Measurements from ENCODE around the gene GLUD1. TPM values are rescaled to one million over a fixed set of nuclear protein-coding genes. Genes with fewer than 3 reads are reported as not detected.
"Not testable (repeated sequence)": the region's sequence is repeated elsewhere in the genome, so short reads cannot be mapped to it uniquely, and the experiment has no call there.

Gene GLUD1
- polyA plus RNA-seq, 2 of the 4 experiments (the other 2 are of a cell fraction), result 74.4 to 117 TPM

DNA sequence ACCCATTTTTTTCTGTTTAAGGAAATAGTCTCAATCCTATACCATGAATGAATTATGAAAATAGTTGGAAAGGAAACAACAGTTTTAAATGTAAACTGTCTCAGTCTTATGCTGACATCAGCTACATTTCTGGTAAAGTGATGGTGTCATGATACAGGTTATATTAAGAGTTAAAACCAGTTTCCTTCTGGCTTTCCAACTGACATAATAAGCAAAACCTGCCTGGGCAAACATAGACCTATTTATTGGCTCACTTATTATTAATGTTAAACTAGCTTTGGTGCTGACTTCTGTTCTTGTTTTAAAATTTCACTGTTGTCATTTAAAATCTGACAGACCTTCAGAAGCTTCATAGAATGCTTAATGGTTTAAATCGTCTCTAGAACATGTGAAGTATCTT, 24.4 kb upstream of the GLUD1 start:
- H3K4me2 ChIP-seq; ATAC-seq; H3K9me3 ChIP-seq; FAIRE-seq; POLR2A ChIA-PET; H3K27ac ChIP-seq; H3K4me1 ChIP-seq; H3K4me3 ChIP-seq; CTCF ChIA-PET; DNase-seq (ENCODE audit: low read depth in 1 of 2, low spot score in 1 of 2): not testable (repeated sequence)
- TF ChIP-seq MAFK (IDR thresholded peaks at IDR 0.05; ENCODE audit: partially characterized antibody), result peak; percentile 18
- WGBS (ENCODE audit: missing lambda C conversion rate), result 78% methylated on average over 1 of the region's 1 CpG

DNA sequence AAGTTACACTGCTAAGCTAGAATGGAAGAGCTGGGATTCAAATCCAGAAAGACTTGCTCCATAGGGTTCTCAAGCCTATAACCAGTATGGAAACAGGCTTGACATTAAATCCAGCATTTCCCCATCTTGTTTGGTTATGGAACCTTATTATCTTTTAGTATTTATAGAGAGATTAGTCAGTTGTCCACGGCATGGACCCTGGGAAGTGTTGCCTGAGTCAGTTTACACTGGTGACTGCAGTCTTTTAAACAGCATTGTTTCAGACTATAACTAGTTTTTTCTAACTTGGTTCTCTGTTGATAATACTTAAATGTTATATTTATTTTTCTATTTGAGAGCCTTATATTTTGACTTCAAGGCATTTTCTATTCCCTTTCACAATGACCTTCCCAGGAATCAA, 23.5 kb upstream of the GLUD1 start:
- CTCF ChIA-PET; DNase-seq (ENCODE audit: low read depth in 1 of 2, low spot score in 1 of 2): not testable (repeated sequence)
- 36% methylated on average over 1 of the region's 1 CpG for WGBS (ENCODE audit: missing lambda C conversion rate)

GRCh38 chr10:87105446-87106124, 10.9 kb upstream of the GLUD1 start:
- CTCF ChIA-PET, result no interaction called here
- no peak for FAIRE-seq
- ATAC-seq, result no peak
- no peak overlapping the region for H3K4me2 ChIP-seq
- no peaks in the 10 kb centered on the region for H3K4me1 ChIP-seq
- POLR2A ChIA-PET, result no interaction called here
- no peak overlapping the region for H3K4me3 ChIP-seq
- WGBS (ENCODE audit: missing lambda C conversion rate), result 87% methylated on average over 7 of the region's 7 CpGs
- no peaks in the 10 kb centered on the region for H3K9me3 ChIP-seq
- TF ChIP-seq RAD21 (conservative IDR thresholded peaks at IDR 0.05 in 1 of 2, IDR thresholded peaks at IDR 0.05 in 1 of 2), result no peak
- TF ChIP-seq HEYL (CRISPR knock-in tag; IDR thresholded peaks at IDR 0.05), result no peak
- TF ChIP-seq HOXB13 (CRISPR knock-in tag; IDR thresholded peaks at IDR 0.05; ENCODE audit: low read depth), result no peak
- TF ChIP-seq SMC3 (IDR thresholded peaks at IDR 0.05), result no peak
- no peak for TF ChIP-seq NPAS2 (CRISPR knock-in tag; IDR thresholded peaks at IDR 0.05; ENCODE audit: borderline replicate concordance)
- no peak for TF ChIP-seq FOSB (CRISPR knock-in tag; IDR thresholded peaks at IDR 0.05)
- TF ChIP-seq TP53 (CRISPR knock-in tag; IDR thresholded peaks at IDR 0.05), result no peak
- no peak for TF ChIP-seq ZC3H11A (IDR thresholded peaks at IDR 0.05)
- DNase-seq (ENCODE audit: low read depth in 1 of 2, low spot score in 1 of 2), result no peak
- H3K27ac ChIP-seq, result no peak overlapping the region

More for the DNA sequence above, 23.5 kb upstream of the GLUD1 start:
- H3K4me3 ChIP-seq, H3K4me2 ChIP-seq, FAIRE-seq, H3K9me3 ChIP-seq, POLR2A ChIA-PET, H3K27ac ChIP-seq, ATAC-seq, H3K4me1 ChIP-seq: not testable (repeated sequence)

DNA sequence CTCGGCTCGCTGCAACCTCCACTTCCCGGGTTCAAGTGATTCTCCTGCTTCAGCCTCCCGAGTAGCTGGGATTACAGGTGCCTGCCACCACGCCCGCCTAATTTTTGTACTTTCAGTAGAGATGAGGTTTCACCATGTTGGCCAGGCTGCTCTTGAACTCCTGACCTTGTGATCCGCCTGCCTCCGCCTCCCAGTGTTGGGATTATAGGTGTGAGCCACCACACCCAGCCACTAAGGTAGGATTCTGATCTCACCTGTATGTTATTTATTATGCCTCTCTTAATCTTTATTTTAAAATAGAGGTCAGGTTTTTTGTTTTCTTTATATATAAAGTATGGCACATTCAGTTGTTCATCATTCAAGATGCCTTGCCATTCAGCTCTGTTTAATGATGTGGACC, 10.1 kb upstream of the GLUD1 start:
- FAIRE-seq; H3K4me2 ChIP-seq; H3K27ac ChIP-seq; H3K4me3 ChIP-seq; POLR2A ChIA-PET; CTCF ChIA-PET; H3K4me1 ChIP-seq; DNase-seq (ENCODE audit: low read depth in 1 of 2, low spot score in 1 of 2); H3K9me3 ChIP-seq; ATAC-seq: not testable (repeated sequence)
- WGBS (ENCODE audit: missing lambda C conversion rate), result 96% methylated on average over 8 of the region's 8 CpGs

DNA sequence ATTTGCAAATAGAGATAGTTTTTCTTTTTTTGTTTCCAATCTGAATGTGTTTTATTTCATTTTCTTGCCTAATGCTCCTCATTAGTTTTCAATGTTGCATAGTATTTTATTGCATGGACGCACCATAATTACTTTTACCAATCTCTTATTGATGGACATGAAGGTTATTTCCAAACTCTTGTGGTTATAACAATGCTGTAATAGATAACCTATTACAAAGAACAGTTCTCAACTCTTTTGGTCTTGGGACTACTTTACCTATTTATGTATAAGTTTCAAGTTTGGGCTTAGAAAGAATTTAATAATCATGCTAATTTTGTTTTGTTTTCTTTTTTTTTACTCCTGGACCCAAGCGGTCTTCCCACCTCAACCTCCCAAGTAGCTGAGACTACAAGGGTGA, 7.4 kb upstream of the GLUD1 start:
- ATAC-seq (no peak), FAIRE-seq (no peak), DNase-seq (ENCODE audit: low read depth in 1 of 2, low spot score in 1 of 2) (no peak)
- no peak overlapping the region for H3K4me2 ChIP-seq
- H3K9me3 ChIP-seq, result no peaks in the 10 kb centered on the region
- H3K27ac ChIP-seq, result no peak overlapping the region
- TF ChIP-seq HEYL (CRISPR knock-in tag; IDR thresholded peaks at IDR 0.05) (no peak), RAD21 (conservative IDR thresholded peaks at IDR 0.05 in 1 of 2, IDR thresholded peaks at IDR 0.05 in 1 of 2) (no peak), KDM1A (IDR thresholded peaks at IDR 0.05; ENCODE audit: low read depth) (no peak), MAZ (IDR thresholded peaks at IDR 0.05; ENCODE audit: borderline replicate concordance, low read depth, low read length) (no peak), ZC3H11A (IDR thresholded peaks at IDR 0.05) (no peak), ZSCAN20 (CRISPR knock-in tag; IDR thresholded peaks at IDR 0.05) (no peak)
- ChIA-PET CTCF (no interaction called here), POLR2A (no interaction called here)
- no peak overlapping the region for H3K4me3 ChIP-seq
- 96% methylated on average over 2 of the region's 2 CpGs for WGBS (ENCODE audit: missing lambda C conversion rate)
- H3K4me1 ChIP-seq, result peaks cover 3% of the 10 kb centered on the region; the same call in 1 of the 3 replicates
